ENCODE measurements around the gene TUT4. TPM values are rescaled to one million over a fixed set of nuclear protein-coding genes. Genes with fewer than 3 reads are reported as not detected.

The TUT4 gene
- total RNA-seq, 2 experiments from 2014 or later, result 51.6 to 59.0 TPM

- ChIA-PET CTCF (interaction anchor here (1.8 kb wide), 1 partner anchor 52 kb away, joined by 4 read pairs; no protein-coding TSS in a partner anchor), POLR2A (interaction anchor here (2.2 kb wide), 1 partner anchor 9 kb away, joined by 7 read pairs; no protein-coding TSS in a partner anchor)
- intact Hi-C loops (cut with micrococcal nuclease), result no loop called here
Observed at GRCh38 chr1:52576074-52576473, 23.2 kb upstream of the TUT4 start.

GRCh38 chr1:52574594-52574993 is 21.7 kb upstream of the TUT4 start:
- Mint-ChIP-seq H3K4me1 (ENCODE audit: low read depth) (peaks cover 12% of the 10 kb centered on the region), H3K36me3 (ENCODE audit: low read depth) (no peaks in the 10 kb centered on the region), H3K4me3 (no peak overlapping the region), H3K27me3 (no peaks in the 10 kb centered on the region), H3K9me3 (no peaks in the 10 kb centered on the region), H3K27ac (no peak overlapping the region)
- POLR2A ChIA-PET, result interaction anchor here (0.6 kb wide), 1 partner anchor 24 kb away, joined by 3 read pairs; no protein-coding TSS in a partner anchor
- CTCF ChIA-PET, result interaction anchor here (1.0 kb wide), 1 partner anchor 112 kb away, joined by 3 read pairs; no protein-coding TSS in a partner anchor
- intact Hi-C loops (cut with micrococcal nuclease), result no loop called here
- DNase-seq (no peak), ATAC-seq (peak; percentile 49)
- no peak for TF ChIP-seq CTCF (IDR thresholded peaks at IDR 0.05)

More at GRCh38 chr1:52576074-52576473, 23.2 kb upstream of the TUT4 start:
- H3K36me3 Mint-ChIP-seq (ENCODE audit: low read depth), result no peaks in the 10 kb centered on the region
- no peaks in the 10 kb centered on the region for H3K27me3 Mint-ChIP-seq
- no peak for ATAC-seq
- H3K9me3 Mint-ChIP-seq, result no peaks in the 10 kb centered on the region
- peaks cover 10% of the 10 kb centered on the region for H3K4me1 Mint-ChIP-seq (ENCODE audit: low read depth)
- H3K27ac Mint-ChIP-seq, result no peak overlapping the region
- no peak for DNase-seq
- no peak for TF ChIP-seq CTCF (IDR thresholded peaks at IDR 0.05)
- no peak overlapping the region for H3K4me3 Mint-ChIP-seq

- no peaks in the 10 kb centered on the region for H3K36me3 Mint-ChIP-seq (ENCODE audit: low read depth)
- intact Hi-C loops (cut with micrococcal nuclease), result no loop called here
- H3K4me1 Mint-ChIP-seq (ENCODE audit: low read depth), result peaks cover 19% of the 10 kb centered on the region
- ATAC-seq, result no peak
- H3K27me3 Mint-ChIP-seq, result no peaks in the 10 kb centered on the region
- no peak overlapping the region for H3K27ac Mint-ChIP-seq
- DNase-seq, result no peak
- CTCF ChIA-PET, result no interaction called here
- TF ChIP-seq CTCF (IDR thresholded peaks at IDR 0.05), result no peak
- no peak overlapping the region for H3K4me3 Mint-ChIP-seq
- H3K9me3 Mint-ChIP-seq, result no peaks in the 10 kb centered on the region
- POLR2A ChIA-PET, result no interaction called here
Observed at GRCh38 chr1:52572387-52572786, 19.5 kb upstream of the TUT4 start.

GRCh38 chr1:52571783-52572182 is 18.9 kb upstream of the TUT4 start:
- ChIA-PET CTCF (no interaction called here), POLR2A (no interaction called here)
- DNase-seq (peak; percentile 30), ATAC-seq (peak; percentile 52)
- Mint-ChIP-seq H3K4me1 (ENCODE audit: low read depth) (peaks cover 19% of the 10 kb centered on the region), H3K27ac (no peak overlapping the region), H3K9me3 (no peaks in the 10 kb centered on the region), H3K36me3 (ENCODE audit: low read depth) (no peaks in the 10 kb centered on the region), H3K27me3 (no peaks in the 10 kb centered on the region), H3K4me3 (no peak overlapping the region)
- intact Hi-C loops (cut with micrococcal nuclease), result no loop called here
- no peak for TF ChIP-seq CTCF (IDR thresholded peaks at IDR 0.05)

- Mint-ChIP-seq H3K4me1 (ENCODE audit: low read depth) (peaks cover 17% of the 10 kb centered on the region), H3K27me3 (no peaks in the 10 kb centered on the region), H3K4me3 (no peak overlapping the region), H3K27ac (no peak overlapping the region), H3K36me3 (ENCODE audit: low read depth) (no peaks in the 10 kb centered on the region), H3K9me3 (no peaks in the 10 kb centered on the region)
- intact Hi-C loops (cut with micrococcal nuclease), result no loop called here
- ATAC-seq, result no peak
- POLR2A ChIA-PET, result interaction anchor here (1.0 kb wide), 1 partner anchor 87 kb away, joined by 3 read pairs; no protein-coding TSS in a partner anchor
- CTCF ChIA-PET, result no interaction called here
- no peak for DNase-seq
- TF ChIP-seq CTCF (IDR thresholded peaks at IDR 0.05), result no peak
Observed at GRCh38 chr1:52569449-52570210, 16.7 kb upstream of the TUT4 start.
